Stimulated activated naive CD8-positive, alpha-beta T cell treated with anti-CD3 and anti-CD28 coated beads, Interleukin-15, Interleukin-2, amounts not matched to agents 100 ng/mL and 50 ng/mL, for 24 hours (primary cell): Measurements from ENCODE around the gene MACROD1.
A peak's percentile ranks its signal among the peaks of the same experiment; 100 is the strongest.

Experiments
- H3K27ac Mint-ChIP-seq: one replicate; pipeline ENCODE4 v1.8.0; 2021; ENCODE audit warnings: mild to moderate bottlenecking, mixed read lengths
- H3K27me3 Mint-ChIP-seq: one replicate; pipeline ENCODE4 v1.8.0; 2021; ENCODE audit warnings: mixed read lengths
- H3K36me3 Mint-ChIP-seq: one replicate; pipeline ENCODE4 v1.8.0; 2021; ENCODE audit warnings: low read depth, mixed read lengths
- H3K4me1 Mint-ChIP-seq: one replicate; pipeline ENCODE4 v1.8.0; 2021; ENCODE audit warnings: low read depth, mixed read lengths
- H3K4me3 Mint-ChIP-seq: one replicate; pipeline ENCODE4 v1.8.0; 2021; ENCODE audit warnings: mild to moderate bottlenecking, mixed read lengths
- H3K9me3 Mint-ChIP-seq: one replicate; pipeline ENCODE4 v1.8.0; 2021; ENCODE audit warnings: mixed read lengths

Gene MACROD1, protein sequence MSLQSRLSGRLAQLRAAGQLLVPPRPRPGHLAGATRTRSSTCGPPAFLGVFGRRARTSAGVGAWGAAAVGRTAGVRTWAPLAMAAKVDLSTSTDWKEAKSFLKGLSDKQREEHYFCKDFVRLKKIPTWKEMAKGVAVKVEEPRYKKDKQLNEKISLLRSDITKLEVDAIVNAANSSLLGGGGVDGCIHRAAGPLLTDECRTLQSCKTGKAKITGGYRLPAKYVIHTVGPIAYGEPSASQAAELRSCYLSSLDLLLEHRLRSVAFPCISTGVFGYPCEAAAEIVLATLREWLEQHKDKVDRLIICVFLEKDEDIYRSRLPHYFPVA

DNA sequence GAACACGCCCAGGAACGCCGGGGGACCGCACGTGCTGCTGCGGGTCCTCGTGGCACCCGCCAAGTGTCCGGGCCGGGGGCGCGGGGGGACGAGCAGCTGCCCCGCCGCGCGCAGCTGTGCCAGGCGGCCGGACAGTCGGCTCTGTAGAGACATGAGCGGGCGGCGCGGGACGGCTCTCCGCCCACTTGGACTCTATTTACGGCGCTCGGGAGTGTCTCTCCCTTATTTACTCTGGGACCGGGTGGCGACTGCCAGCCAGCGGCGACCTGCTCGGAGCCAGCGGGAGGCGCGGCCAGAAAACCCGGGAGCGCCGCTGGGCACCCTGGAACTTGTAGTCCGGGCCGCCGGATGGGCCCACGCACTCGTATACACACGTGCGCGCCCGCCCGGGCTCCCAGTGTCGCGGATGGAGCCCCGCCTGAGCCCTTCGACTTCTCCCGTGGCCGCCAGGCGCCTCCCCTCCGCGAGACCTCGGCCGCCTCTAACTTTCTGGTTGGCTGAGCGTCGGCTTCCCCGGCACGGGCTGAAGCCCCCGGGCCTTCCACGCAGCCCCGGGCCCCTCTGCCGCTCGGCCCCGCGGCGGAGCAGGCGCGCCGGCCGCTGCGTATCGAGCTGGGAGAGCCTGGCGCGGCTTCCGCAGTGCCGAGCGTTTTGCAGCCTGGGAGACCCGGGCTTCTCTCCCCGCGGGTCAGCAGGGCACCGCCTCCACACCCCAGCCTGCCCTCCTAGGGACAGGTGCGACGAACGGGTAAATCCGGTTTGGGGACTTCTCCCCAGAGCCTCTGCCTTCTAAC lies at the start of gene MACROD1:
Gene MACROD1 (minus strand): TSS at position 272 of the 794 bp plus-strand sequence. CDS start 119 bp downstream, at position 153.
- Mint-ChIP-seq H3K9me3 (no peaks in the 10 kb centered on the region), H3K4me1 (peaks cover 16% of the 10 kb centered on the region), H3K4me3 (peak within 1 kb of the TSS; percentile 91), H3K27me3 (no peaks in the 10 kb centered on the region), H3K36me3 (peaks cover 4% of the 10 kb centered on the region), H3K27ac (peak within 1 kb of the TSS; percentile 95)

DNA sequence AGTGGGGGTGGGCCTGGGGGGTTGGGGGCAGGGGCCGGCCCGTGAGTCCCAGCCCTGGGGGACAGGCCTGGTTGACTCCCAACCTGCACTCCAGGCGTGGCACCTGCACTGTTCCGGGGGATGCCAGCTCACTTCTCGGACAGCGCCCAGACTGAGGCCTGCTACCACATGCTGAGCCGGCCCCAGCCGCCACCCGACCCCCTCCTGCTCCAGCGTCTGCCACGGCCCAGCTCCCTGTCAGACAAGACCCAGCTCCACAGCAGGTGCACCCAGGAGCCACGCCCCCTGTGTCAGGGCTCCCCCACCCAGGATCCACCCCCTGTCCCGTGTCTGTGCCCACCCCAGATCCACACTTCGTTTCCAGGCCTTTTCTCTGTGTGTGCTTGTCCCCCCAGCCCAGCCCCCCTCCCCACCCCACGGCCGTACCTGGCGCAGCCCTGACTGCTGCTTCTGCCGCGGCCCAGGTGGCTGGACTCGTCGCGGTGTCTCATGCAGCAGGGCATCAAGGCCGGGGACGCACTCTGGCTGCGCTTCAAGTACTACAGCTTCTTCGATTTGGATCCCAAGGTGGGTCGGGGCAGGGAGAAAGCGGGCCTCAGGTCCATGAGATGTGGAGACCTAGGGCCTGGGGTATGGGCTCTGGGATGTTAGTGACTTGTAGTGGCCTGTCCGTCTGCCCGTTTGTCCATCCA lies 45.4 kb upstream of the MACROD1 start:
- H3K27ac Mint-ChIP-seq = no peak overlapping the region
- H3K4me1 Mint-ChIP-seq = peaks cover 57% of the 10 kb centered on the region
- no peaks in the 10 kb centered on the region for H3K27me3 Mint-ChIP-seq
- no peaks in the 10 kb centered on the region for H3K9me3 Mint-ChIP-seq
- H3K36me3 Mint-ChIP-seq = peaks cover 64% of the 10 kb centered on the region
- H3K4me3 Mint-ChIP-seq = no peak overlapping the region

DNA sequence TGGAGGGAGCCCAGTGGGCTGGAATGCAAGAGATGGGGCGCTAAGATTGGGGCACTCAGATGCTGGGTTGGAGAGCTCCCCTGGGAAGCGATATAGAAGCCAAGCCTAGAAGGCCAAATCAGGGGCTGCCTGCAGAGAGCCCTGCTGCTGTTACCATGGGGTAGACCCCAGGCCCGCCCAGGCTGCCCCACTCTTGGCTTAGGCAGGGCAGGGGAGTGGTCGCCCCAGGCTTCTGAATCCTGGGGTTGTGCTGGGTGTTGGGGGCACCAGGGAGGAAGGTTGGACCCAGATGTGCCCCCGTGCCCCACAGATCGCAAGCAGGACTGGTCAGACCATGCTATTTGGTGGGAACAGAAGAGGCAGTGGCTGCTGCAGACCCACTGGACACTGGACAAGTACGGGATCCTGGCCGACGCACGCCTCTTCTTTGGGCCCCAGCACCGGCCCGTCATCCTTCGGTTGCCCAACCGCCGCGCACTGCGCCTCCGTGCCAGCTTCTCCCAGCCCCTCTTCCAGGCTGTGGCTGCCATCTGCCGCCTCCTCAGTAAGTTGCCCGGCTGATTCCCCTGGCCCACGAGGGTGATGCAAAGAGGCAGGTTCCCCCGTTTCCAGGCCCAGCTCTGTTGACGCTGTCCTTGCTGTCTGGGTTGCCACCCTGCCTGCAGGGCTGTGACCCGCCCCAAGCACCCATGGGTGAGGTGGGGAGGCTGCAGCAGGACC lies 44.5 kb upstream of the MACROD1 start:
- no peaks in the 10 kb centered on the region for H3K9me3 Mint-ChIP-seq
- H3K4me3 Mint-ChIP-seq = no peak overlapping the region
- H3K27me3 Mint-ChIP-seq = no peaks in the 10 kb centered on the region
- peaks cover 72% of the 10 kb centered on the region for H3K36me3 Mint-ChIP-seq
- peaks cover 63% of the 10 kb centered on the region for H3K4me1 Mint-ChIP-seq
- H3K27ac Mint-ChIP-seq = peak overlapping the region; percentile 14

DNA sequence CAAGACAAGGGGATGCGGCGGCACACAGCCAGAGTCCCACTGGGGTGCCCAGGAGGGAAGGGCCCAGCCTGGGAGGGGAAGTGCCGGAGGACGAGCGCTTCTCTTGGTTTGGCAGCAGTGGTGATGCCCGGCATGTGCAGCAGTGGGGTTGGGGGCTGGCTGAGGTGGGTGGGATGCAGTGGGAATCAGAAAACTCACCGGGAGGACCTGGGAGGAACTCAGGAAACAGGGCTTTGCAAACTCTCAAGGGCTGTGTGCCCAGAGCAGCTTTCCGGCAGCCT lies 43.6 kb upstream of the MACROD1 start:
- Mint-ChIP-seq H3K4me1 (peaks cover 60% of the 10 kb centered on the region), H3K27me3 (no peaks in the 10 kb centered on the region), H3K27ac (no peak overlapping the region), H3K9me3 (no peaks in the 10 kb centered on the region), H3K36me3 (peaks cover 69% of the 10 kb centered on the region), H3K4me3 (peak overlapping the region; percentile 94)

DNA sequence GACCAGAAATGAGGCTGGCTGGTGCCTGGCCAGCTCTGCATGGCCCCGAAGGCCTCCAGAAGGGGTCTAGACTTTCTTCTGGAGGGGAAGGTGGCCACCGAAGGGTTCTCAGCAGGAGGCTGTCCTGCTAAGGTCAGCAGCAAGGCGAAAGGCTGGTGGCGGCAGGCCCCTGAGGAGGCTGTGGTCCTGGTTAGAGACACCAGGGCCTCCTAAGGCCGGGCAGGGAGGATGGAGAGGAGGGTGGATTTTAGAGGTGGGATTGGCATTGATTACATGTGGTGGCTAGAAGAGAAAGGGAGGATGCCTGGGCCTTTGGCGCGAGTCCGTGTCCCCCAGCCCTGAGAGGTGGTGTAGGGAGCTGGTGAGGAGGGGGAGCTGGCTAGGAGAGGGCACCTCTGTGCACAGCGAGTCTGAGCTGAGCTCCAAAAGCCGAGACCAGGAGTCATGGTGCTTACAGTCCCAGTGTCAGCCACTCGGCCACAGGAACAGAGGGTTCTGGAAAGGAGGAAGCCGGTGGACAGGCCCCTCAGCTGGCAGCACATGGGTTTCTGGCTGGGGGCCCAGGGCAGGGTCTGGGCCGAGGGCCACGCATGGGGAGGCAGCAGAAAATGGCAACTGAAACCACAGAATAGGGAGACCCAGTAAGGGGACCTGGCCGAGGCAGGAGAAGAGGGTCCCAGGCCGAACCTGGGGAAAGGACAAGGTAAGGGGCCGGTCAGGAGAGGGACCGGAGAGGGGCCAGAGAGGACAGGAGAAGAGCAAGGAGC lies 43.1 kb upstream of the MACROD1 start:
- peaks cover 60% of the 10 kb centered on the region for H3K4me1 Mint-ChIP-seq
- no peaks in the 10 kb centered on the region for H3K9me3 Mint-ChIP-seq
- peak overlapping the region; percentile 94 for H3K4me3 Mint-ChIP-seq
- peak overlapping the region; percentile 96 for H3K27ac Mint-ChIP-seq
- peaks cover 69% of the 10 kb centered on the region for H3K36me3 Mint-ChIP-seq
- H3K27me3 Mint-ChIP-seq = no peaks in the 10 kb centered on the region

DNA sequence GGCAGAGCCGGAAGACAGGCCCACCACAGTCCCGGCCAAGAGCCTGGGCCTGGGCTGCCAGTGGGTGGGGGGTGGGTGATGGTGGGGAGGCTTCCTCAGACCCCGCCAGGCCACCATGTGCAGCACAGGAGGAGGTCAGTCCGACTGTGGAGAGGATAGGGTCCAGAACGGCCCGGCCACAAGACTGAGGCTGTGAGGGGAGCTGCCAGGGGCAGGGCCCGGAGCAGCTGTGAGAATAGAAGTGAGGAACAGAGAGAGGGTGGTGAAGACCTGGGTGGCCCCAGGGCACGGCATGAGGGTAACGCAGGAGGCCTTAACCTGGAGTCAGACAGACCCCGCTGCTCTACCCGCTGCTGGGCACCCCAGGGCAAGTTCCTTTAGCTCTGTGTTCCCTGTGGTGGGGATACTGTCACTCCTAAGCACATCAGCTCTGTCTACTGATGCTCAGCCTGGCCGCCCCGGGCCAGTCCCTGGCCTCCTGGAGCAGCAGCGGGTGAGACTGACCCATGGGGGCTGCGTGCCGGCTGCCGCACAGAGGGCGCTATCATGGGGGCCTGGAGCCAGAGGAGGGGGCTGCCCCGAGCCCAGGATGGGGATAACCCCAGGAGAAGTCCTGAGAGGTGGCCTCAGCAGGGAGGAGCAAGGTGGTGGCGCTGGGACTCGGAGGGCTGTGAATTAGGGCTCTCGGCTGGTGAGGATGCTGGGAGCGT lies 42.3 kb upstream of the MACROD1 start:
- Mint-ChIP-seq H3K36me3 (peaks cover 72% of the 10 kb centered on the region), H3K27ac (peak overlapping the region; percentile 96), H3K27me3 (no peaks in the 10 kb centered on the region), H3K9me3 (no peaks in the 10 kb centered on the region), H3K4me3 (peak overlapping the region; percentile 94), H3K4me1 (peaks cover 61% of the 10 kb centered on the region)

DNA sequence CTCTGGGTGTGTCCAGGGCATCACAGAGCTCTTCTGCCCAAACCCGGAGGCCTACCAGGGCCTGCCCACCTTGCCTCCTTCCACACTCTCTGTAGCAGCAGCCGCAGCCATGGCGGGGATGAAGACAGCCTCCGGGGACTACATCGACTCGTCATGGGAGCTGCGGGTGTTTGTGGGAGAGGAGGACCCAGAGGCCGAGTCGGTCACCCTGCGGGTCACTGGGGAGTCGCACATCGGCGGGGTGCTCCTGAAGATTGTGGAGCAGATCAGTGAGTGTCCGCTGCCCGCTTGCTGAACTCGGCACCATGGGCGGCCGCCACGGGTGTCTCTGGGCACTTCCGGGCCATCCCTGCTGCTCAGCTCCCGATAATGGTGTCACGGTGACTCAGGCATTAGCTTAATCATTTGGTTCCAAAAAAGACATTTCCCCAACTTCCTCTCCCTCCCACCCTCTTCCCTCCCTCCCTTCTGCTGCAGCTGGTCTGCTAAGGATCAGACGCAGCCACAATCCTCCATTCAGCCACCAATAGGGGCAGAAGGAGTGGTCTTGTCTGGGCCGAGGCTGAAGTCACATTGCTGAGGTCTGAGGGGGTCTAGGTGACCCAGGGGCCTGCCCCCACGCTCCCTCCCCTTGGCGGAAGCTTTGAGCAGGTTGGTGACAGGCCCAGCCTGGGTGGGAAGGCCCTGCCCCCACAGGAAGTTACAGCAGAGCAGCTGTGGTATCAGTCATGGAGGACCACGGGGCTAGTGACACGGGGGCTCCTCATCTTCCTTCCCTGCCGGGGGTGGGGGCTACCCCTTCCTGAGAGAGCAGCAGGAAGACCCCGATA lies 41.6 kb upstream of the MACROD1 start:
- H3K36me3 Mint-ChIP-seq = peaks cover 72% of the 10 kb centered on the region
- H3K9me3 Mint-ChIP-seq = no peaks in the 10 kb centered on the region
- peak overlapping the region; percentile 96 for H3K27ac Mint-ChIP-seq
- peak overlapping the region; percentile 94 for H3K4me3 Mint-ChIP-seq
- H3K27me3 Mint-ChIP-seq = no peaks in the 10 kb centered on the region
- peaks cover 57% of the 10 kb centered on the region for H3K4me1 Mint-ChIP-seq

DNA sequence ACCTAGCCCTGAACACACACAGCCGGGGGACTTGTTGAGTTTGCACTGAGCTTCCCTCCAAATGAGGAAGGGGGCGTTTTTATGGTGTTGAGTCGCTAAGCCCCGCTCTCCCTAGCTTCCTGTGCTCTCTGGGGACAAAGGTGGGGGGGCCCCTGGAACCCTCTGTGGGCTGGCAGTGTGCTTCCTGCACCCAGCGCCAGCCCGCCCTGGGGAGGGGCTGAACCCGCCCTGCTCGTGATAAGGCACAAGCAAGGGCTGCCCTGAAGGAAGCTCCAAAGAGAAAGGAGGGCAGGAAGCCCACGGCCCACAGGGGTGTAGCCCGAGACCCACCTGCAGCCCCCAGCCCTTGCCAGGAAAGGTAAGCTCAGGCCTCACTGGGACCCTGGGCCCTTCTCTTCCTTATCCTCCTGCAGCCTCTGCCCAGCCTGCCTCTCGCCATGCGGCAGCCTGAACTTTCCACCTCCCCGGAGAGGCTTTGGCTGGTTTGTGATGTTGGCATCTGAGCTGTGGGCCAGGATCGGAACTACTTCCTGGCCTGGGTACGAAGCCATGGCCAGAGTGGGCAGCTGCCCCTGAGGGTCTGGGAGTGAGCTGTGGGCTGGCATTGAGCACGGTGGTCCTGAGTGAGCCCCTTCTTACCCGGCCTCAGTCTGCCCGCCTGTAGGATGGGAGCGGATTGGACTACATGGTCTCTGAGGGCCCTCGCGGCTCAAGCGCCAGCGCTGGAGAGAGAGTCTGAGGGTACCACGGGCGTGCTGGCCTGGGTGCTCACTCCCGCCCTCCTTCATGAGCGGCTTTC lies 40.7 kb upstream of the MACROD1 start, which contains the start of gene FERMT3:
Gene FERMT3 (plus strand): TSS at position 265 of the 799 bp plus-strand sequence. CDS start 644 bp downstream, outside the sequence.
- Mint-ChIP-seq H3K36me3 (peaks cover 70% of the 10 kb centered on the region), H3K4me3 (peak within 1 kb of the TSS; percentile 94), H3K27me3 (no peaks in the 10 kb centered on the region), H3K4me1 (peaks cover 53% of the 10 kb centered on the region), H3K9me3 (no peaks in the 10 kb centered on the region), H3K27ac (peak within 1 kb of the TSS; percentile 96)

DNA sequence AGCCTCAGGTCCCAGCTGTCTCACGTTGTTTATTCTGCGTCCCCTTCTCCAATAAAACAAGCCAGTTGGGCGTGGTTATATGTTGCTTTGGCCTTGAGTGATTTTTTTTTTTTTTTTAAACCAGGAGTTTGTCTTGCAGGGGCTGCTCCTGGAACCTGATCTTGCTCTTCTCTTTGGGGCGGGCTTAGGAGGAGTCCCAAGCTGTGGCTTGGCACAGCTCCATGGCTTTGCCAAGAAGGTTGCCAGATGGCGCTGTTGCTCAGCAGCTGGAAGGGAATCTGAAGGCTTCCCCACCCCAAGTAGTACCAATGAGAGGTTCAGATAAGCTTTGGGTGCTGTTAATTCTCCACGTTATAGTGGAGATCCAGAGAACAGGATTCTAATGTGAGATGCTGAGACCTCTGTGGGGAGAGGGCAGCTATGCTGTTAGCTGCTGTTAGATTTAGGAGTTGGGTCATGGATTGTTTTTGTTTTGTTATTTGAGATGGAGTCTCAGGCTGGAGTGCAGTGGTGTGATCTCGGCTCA lies 38.6 kb upstream of the MACROD1 start:
- peaks cover 50% of the 10 kb centered on the region for H3K4me1 Mint-ChIP-seq
- H3K9me3 Mint-ChIP-seq = no peaks in the 10 kb centered on the region
- no peaks in the 10 kb centered on the region for H3K27me3 Mint-ChIP-seq
- H3K4me3 Mint-ChIP-seq = peak overlapping the region; percentile 70
- H3K27ac Mint-ChIP-seq = peak overlapping the region; percentile 82
- H3K36me3 Mint-ChIP-seq = peaks cover 83% of the 10 kb centered on the region

DNA sequence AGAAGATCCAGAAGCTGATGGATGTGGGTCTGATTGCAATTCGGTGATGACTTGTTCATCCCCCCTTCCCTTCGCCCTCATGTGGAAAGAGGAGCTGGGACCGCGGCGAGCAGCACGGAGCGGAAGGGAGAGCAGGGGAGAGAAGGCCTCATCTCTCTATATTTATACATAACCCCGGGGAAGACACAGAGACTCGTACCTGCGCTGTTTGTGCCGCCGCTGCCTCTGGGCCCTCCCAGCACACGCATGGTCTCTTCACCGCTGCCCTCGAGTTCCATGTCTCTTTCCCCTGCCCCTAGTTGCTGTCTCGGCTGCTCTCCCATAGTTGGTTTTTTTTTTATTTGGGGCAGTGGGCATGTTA lies 38.1 kb upstream of the MACROD1 start:
- Mint-ChIP-seq H3K27me3 (no peaks in the 10 kb centered on the region), H3K36me3 (peaks cover 82% of the 10 kb centered on the region), H3K9me3 (no peaks in the 10 kb centered on the region), H3K4me1 (peaks cover 45% of the 10 kb centered on the region), H3K4me3 (no peak overlapping the region), H3K27ac (peak overlapping the region; percentile 82)

DNA sequence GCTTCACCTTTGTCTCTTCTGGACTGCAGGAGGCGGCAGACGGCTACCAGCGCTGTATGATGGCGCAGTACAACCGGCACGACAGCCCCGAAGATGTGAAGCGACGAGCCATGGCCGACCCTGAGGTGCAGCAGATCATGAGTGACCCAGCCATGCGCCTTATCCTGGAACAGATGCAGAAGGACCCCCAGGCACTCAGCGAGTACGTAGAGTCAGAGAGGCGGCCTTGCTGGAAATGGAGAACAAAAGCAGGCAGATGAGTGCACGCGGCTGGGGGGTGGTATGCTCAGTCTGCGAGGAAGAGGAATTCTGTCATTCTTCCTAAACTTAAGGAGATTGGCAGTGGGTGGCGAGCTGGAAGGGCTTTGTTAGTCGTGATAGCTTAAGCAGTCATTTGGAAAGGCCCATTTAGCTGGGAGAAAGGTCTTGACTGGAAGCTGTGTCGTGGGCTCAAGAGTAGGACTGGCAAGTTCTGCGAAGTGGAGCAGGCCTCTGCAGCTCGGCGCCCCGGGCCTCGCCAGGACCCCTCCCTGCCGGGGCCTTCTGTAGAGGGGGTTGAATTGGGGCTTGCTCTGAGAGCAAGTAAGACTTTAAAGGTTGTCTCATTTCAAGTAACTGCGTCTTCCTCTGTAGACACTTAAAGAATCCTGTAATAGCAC lies 37.6 kb upstream of the MACROD1 start:
- Mint-ChIP-seq H3K4me1 (peaks cover 40% of the 10 kb centered on the region), H3K36me3 (peaks cover 82% of the 10 kb centered on the region), H3K27ac (no peak overlapping the region), H3K9me3 (no peaks in the 10 kb centered on the region), H3K4me3 (no peak overlapping the region), H3K27me3 (no peaks in the 10 kb centered on the region)

DNA sequence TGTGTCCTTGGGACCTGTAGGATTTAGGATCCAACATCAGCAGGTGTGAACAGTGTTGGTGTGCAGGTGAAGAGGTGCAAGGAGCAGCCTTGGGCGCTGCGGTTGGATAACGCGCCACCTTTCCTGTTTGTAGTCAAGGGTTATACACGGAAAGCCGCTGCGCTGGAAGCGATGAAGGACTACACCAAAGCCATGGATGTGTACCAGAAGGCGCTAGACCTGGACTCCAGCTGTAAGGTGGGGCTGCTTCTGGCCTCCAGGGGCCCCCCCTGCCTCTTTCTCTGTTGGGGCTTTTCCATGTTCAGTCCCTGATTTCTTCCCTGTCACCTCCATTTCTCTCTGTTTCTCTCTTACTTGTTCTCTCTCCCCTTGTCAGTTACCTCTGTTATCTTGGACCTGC lies 37.1 kb upstream of the MACROD1 start:
- Mint-ChIP-seq H3K27ac (no peak overlapping the region), H3K9me3 (no peaks in the 10 kb centered on the region), H3K36me3 (peaks cover 82% of the 10 kb centered on the region), H3K4me3 (no peak overlapping the region), H3K27me3 (no peaks in the 10 kb centered on the region), H3K4me1 (peaks cover 36% of the 10 kb centered on the region)
